NOMO-1 (cell line): ENCODE measurements around the gene ADM2.
A peak's percentile ranks its signal among the peaks of the same experiment; 100 is the strongest.

ENCODE experiments used
- DNase-seq, 2 experiments: peaks; one replicate each; lab custom pipeline; 2025; ENCODE audit not compliant: unreplicated experiment in 2 of 2; lab: John Stamatoyannopoulos, UW

The ADM2 gene

GRCh38 chr22:50467341-50467740, 14.0 kb upstream of the ADM2 start:
- no peak for DNase-seq

DNA sequence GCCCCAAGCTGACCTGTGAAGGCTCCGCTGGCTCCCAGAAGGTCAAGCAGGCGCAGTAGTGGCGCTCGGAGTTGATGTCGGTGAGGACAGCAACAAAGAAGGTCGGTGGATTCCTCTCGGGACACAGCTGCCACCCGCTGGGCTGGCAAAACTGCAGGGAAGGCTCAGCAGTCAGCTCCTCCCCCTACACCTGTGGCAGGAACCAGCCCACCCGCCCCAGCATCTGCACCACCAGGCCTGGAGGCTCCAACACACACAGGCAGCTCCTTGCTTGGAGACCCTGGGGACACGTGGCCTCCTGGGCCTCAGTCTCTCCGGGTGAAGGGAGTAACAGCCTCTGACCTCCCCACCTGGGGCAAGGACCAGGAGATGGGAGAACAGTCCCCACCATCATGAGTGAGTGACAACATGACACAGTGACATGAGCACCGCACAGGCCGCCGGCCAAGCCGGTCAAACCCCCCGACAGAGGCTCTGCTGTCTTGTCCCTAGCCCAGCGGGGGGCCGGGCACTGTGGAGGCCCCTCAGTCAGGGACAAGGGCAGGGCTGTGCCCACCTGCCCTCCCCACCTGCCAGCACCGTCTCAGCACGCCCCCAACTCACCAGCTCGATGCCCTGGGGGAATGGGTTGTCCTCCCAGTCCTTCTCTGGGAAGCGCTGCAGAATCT, 13.4 kb upstream of the ADM2 start:
- DNase-seq: no peak

DNA sequence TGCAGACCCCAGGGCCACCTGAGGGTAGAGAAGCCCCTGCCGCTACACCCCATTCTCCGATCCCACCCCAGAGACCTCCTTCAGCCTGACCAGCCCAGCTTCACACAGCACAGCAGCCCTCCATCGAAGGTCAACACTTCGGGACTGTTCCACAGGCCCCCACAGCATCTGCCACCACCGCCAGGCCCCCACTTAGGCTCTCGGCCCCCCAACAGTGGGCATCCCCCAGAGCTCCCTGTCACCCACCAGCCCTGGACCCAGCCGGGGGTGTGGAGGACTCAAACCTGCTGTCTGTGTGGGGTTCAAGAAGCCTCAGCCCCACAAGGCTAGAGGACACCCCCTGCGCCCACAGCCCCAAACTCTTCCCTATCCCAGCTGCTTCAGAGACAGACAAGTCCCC, 12.7 kb upstream of the ADM2 start:
- no peak for DNase-seq

DNA sequence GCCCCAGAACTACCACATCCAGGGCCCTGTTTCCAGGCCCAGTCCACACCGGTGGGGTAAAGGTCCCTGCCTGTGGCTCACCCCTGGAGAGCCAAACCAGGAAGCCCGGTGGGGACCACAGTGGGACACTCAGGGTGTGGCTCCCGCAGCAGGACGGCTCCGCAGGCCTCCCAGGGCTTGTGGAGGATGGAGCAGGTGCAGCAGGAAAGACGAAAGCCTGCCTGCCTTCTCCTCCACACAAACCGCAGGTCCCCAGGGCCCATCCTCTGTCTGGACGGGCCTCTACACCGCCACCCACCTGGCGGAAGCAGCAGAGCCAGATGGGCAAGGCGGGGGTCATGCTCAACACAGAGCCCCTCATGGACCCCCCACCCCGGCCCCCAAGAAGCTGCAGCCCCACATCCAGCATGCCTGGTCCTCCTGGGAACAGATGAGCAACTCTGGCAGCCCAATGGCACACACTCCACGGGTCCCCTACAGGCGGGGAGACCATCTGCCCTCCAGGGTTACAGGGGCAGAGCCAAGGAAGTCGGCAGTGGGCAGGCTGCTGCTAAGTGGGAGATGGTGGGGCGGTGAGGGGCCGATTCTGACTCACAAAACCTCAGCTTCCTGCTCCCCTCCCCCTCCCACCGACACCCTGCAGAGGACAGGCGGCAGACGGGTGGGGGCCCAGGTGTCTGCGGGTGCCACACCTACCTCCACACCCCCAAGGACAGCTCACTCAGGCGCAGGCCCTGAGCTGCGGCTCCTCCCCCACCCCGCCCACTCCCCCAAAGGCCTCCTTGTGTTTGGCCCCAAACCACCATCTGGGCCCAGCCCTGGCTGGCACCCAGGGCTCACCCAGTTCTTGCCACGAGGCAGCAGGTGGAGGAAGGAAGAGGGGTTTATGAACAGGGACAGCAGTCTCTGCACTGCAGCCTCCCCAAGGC, 11.7 kb upstream of the ADM2 start:
- DNase-seq: peak; percentile 72 to 93

DNA sequence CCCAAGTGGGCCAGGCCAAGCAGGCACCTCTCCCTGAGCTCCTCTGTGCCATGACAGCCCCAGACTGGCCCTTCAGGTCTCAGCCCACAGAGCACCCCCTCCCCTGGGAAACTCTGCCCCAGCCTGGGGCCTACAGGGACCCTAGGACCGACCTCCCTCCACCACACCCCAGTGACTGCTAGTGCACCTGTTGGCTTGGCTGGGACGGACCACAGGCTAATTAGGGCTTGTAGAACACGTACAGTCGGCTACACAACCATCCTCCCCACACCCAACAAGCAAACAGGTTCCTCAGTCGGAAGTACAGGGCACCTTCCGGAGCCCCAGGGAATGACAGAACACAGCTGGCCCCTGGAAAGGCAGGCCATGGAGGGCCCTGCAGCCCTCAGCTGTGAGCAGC, 10.9 kb upstream of the ADM2 start:
- DNase-seq: no peak

GRCh38 chr22:50471197-50471847, 10.0 kb upstream of the ADM2 start:
- no peak for DNase-seq

DNA sequence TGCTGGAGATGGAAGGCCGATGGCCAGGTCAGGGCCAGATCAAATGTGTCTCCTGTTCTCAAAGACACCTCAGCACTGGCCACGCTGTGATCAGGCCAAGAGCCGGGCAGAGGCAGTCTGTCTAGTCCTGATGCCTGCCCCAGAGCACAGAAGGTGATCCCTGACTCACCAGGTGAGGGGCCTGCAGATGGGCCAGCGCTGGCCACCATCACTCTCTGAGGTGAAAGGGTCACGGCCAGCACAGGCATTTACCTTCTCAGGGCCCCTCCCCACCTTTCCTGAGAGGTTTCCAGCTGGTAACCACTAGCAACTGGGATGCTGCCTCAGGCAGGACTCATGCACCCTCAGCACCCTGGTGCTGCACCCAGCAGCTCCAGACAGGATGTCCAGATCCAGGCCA, 9.4 kb upstream of the ADM2 start:
- DNase-seq: no peak

GRCh38 chr22:50473088-50473487, 8.3 kb upstream of the ADM2 start:
- DNase-seq: no peak

DNA sequence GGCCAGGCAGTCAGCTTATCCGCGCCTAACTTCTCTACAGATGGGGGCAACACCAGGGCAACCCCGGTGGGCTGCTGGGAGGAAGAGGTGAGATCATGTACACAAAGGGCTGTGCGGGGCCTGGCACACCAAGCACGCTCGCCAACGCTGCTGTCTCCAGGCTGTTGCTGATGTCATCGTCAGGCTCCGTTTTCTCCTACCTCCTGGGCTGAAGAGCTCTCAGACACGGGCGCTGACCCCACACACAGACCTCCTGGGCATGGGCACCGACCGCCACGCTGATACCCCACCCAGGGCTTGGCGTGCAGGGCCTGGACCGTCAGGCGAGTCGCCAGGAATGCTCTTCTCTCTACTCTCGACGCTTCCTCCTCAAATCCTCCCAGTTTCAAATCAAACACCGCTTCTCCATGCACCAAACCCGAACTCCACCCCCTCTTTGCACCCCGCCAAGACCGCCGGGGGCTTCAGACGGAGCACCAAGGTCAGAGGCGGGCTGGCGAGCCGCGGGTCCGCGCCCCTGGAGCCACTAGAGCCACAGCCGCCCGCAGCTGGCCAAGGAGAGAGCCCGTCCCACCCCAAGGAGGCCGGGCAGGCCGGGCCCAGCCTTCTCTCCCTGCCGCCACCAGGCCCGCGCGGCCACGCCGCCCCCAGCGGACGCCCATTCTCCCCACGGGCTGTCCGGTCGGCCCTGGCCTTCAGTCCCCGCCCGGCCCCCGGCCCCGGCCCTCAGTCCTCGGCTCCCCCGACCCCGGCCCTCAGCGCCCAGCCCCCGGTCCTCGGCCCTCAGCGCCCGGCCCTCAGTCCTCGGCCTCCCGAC, 7.3 kb upstream of the ADM2 start:
- peak; percentile 17 to 20 for DNase-seq

- peak; percentile 78 to 93 for DNase-seq
Observed at GRCh38 chr22:50474710-50475651, 6.4 kb upstream of the ADM2 start, which contains the start of gene SBF1. SBF1 (minus strand) TSS chr22:50475035; CDS start chr22:50474840, 195 bp downstream.

DNA sequence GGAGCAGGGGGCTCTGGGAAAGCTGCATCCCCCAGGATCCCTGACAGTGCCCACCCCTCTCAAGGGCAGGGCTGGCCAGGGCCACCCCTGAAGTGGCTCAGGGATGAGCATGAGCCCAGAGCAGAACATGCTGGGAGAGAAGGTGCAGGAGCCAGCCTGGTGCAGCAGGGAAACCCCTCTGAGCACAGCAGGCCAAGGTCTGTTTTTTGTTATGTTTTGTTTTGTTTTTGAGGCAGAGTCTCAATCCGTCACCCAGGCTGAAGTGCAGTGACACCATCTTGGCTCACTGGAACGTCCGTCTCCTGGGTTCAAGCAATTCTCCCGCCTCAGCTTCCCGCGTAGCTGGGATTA, 5.7 kb upstream of the ADM2 start:
- no peak for DNase-seq

GRCh38 chr22:50476868-50477267, 4.5 kb upstream of the ADM2 start:
- no peak for DNase-seq

GRCh38 chr22:50477923-50478322, 3.4 kb upstream of the ADM2 start:
- DNase-seq: no peak

DNA sequence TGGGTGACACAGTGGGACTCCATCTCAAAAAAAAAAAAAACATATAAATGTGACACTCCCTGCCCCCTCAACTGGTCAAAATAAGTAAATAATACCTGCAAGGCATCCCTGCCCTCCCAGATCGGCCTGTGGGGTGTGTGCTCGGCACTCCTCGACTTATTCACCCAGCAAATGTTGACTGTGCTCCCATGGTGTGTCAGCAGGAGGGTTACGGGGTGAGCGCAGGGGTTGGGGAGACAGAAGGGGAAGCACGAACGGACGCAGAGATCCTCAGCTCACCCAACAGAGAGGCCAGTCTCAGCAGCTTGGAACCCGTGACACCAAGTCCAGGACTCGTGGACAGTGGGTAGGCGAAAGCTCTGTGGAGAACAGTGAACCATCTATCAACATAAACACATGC, 1.6 kb upstream of the ADM2 start:
- peak in 1 of 2 experiments; percentile 13 for DNase-seq

GRCh38 chr22:50481045-50481439, 301 bp upstream of the ADM2 start:
- no peak for DNase-seq

GRCh38 chr22:50482107-50483074, 1.0 kb downstream of the ADM2 start:
- DNase-seq: no peak

- DNase-seq: no peak
Observed at GRCh38 chr22:50483106-50483505, 1.8 kb downstream of the ADM2 start.

DNA sequence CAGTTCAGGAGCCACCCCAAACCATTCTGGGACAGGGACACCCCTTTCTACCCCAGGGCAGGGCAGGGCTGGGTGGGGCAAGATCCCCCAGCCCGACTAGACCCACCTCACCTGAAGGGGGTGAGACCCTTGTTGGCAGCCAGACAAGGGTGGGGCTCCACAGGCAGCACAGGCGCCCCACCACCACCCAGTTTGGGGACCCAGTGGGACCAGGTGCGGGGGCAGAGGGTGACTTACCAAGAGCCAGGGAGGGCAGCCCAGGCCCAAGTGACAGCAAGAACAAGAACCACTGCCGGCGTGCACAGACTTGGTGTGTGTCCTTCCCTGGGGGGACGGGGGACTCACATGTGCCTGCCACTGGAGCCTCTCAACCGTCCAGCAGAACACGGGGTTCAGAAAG, 2.2 kb downstream of the ADM2 start:
- DNase-seq: no peak
